H1 (cell line): ENCODE measurements around the gene RETREG3. TPM values are rescaled to one million over a fixed set of nuclear protein-coding genes. Genes with fewer than 3 reads are reported as not detected.
A peak's percentile ranks its signal among the peaks of the same experiment; 100 is the strongest.

Experiments
- CTCF ChIA-PET: fragments of 300-600 bp; sonication (Branson Sonifier 250); formaldehyde crosslinking; loops from one replicate; lab custom pipeline; 2021; ENCODE audit not compliant: partially characterized antibody; lab: Charles Lee
- POLR2A ChIA-PET: fragments of 300-600 bp; sonication (Branson Sonifier 250); formaldehyde crosslinking; loops from one replicate; lab custom pipeline; 2021; ENCODE audit warnings: inconsistent platforms; ENCODE audit not compliant: partially characterized antibody; lab: Charles Lee
- DNase-seq, 2 experiments: peaks; one replicate each; pipeline versions ENCODE4 v3.0.0 to v3.0.0-alpha.2; 2010 to 2022; ENCODE audit warnings: low spot score in 2 of 2, low read depth in 1 of 2, mixed read lengths in 1 of 2
- FAIRE-seq: peaks from 2 replicates; lab custom pipeline; 2011; peaks lifted over from hg19 to GRCh38; lab: Jason Lieb, UNC
- H2AFZ ChIP-seq: 2 replicates; pipeline ENCODE4 v1.8.1; 2012; ENCODE audit warnings: low read length, inconsistent platforms
- H2AK5ac ChIP-seq: 2 replicates; pipeline ENCODE4 v1.6.1; 2013; ENCODE audit warnings: low read depth, low read length
- H2BK120ac ChIP-seq: replicated peaks from 2 replicates; pipeline ENCODE3; 2013; ENCODE audit warnings: low read depth, low read length, inconsistent platforms
- H2BK12ac ChIP-seq: 2 replicates; pipeline ENCODE4 v1.6.1; 2013; ENCODE audit warnings: low read depth, low read length
- H2BK15ac ChIP-seq: 2 replicates; pipeline ENCODE4 v1.6.1; 2013; ENCODE audit warnings: low read length
- H2BK20ac ChIP-seq: 2 replicates; pipeline ENCODE4 v1.6.1; 2013; ENCODE audit warnings: low read length
- H2BK5ac ChIP-seq: 2 replicates; pipeline ENCODE4 v1.6.1; 2013; ENCODE audit warnings: low read depth, low read length
- H3K14ac ChIP-seq: 2 replicates; pipeline ENCODE4 v1.6.1; 2013; ENCODE audit warnings: inconsistent platforms; ENCODE audit not compliant: insufficient read length
- H3K18ac ChIP-seq: 2 replicates; pipeline ENCODE4 v1.6.1; 2013; ENCODE audit warnings: low read length; ENCODE audit errors: extremely low read depth
- H3K23ac ChIP-seq: 2 replicates; pipeline ENCODE4 v1.6.1; 2013; ENCODE audit warnings: inconsistent platforms; ENCODE audit not compliant: insufficient read length
- H3K23me2 ChIP-seq: 2 replicates; pipeline ENCODE4 v1.6.1; 2013; ENCODE audit warnings: low read depth, low read length
- H3K27ac ChIP-seq: 2 replicates; pipeline ENCODE4 v1.6.1; 2011; ENCODE audit warnings: low read depth, low read length, inconsistent platforms
- H3K27me3 ChIP-seq, 4 experiments: replicated peaks in 1 of 4; 1 replicate in 1 of 4; 2 replicates in 3 of 4; pipeline versions ENCODE4 v1.6.1 to v1.8.1; 2011 to 2013; ENCODE audit warnings: low read length in 3 of 4, mild to moderate bottlenecking in 3 of 4, inconsistent platforms in 2 of 4, mixed read lengths in 2 of 4, moderate library complexity in 1 of 4; ENCODE audit not compliant: control insufficient read depth in 3 of 4, insufficient read depth in 3 of 4; ENCODE audit errors: extremely low read depth in 1 of 4
- H3K36me3 ChIP-seq, 4 experiments: 2 replicates each; pipeline versions ENCODE4 v1.6.1 to v1.8.1; 2011 to 2013; ENCODE audit warnings: mild to moderate bottlenecking in 4 of 4, low read length in 3 of 4, moderate library complexity in 2 of 4, control low read depth in 1 of 4, inconsistent platforms in 1 of 4; ENCODE audit not compliant: insufficient read depth in 4 of 4, control insufficient read depth in 2 of 4
- H3K4ac ChIP-seq: replicated peaks from 2 replicates; pipeline ENCODE3; 2013; ENCODE audit warnings: low read length, low read depth, mixed read lengths, inconsistent platforms; ENCODE audit not compliant: insufficient read length
- H3K4me1 ChIP-seq, 4 experiments: replicated peaks in 1 of 4; 1 replicate in 1 of 4; 2 replicates in 3 of 4; pipeline versions ENCODE4 v1.6.1 to v1.8.1; 2011 to 2013; ENCODE audit warnings: low read length in 3 of 4, inconsistent platforms in 2 of 4, mixed read lengths in 1 of 4; ENCODE audit not compliant: insufficient read depth in 4 of 4, control insufficient read depth in 3 of 4
- H3K4me2 ChIP-seq, 2 experiments: 2 replicates each; pipeline versions ENCODE4 v1.6.1 to v1.8.1; 2011 to 2013; ENCODE audit warnings: low read depth in 2 of 2, low read length in 2 of 2, control low read depth in 1 of 2, inconsistent platforms in 1 of 2, mild to moderate bottlenecking in 1 of 2; ENCODE audit not compliant: insufficient read depth in 1 of 2
- H3K4me3 ChIP-seq, 4 experiments: fragments of 200-600, 300-600 bp in 1 of 4; sonication (generic), shearing (Covaris generic), sonication (Bioruptor Twin) in 1 of 4; 2 replicates each; pipeline versions ENCODE4 v1.5.1 to v1.8.1; 2011 to 2016; ENCODE audit warnings: low read length in 4 of 4, low read depth in 3 of 4, control low read depth in 2 of 4, inconsistent platforms in 2 of 4, mild to moderate bottlenecking in 2 of 4, mixed read lengths in 1 of 4, moderate library complexity in 1 of 4; ENCODE audit not compliant: insufficient read depth in 2 of 4; ENCODE audit errors: extremely low read depth in 1 of 4
- H3K56ac ChIP-seq: replicated peaks from 2 replicates; pipeline ENCODE3; 2013; ENCODE audit warnings: low read depth, mild to moderate bottlenecking, mixed read lengths, low read length, inconsistent platforms; ENCODE audit not compliant: insufficient read length
- H3K79me1 ChIP-seq: 2 replicates; pipeline ENCODE4 v1.6.1; 2013; ENCODE audit warnings: low read depth, low read length, control low read depth
- H3K79me2 ChIP-seq, 2 experiments: 2 replicates each; pipeline versions ENCODE4 v1.6.1 to v1.8.1; 2012 to 2013; ENCODE audit warnings: low read length in 2 of 2, mild to moderate bottlenecking in 2 of 2, inconsistent platforms in 1 of 2; ENCODE audit not compliant: insufficient read depth in 2 of 2, control insufficient read depth in 1 of 2
- H3K9ac ChIP-seq, 4 experiments: replicated peaks in 1 of 4; 1 replicate in 1 of 4; 2 replicates in 3 of 4; pipeline versions ENCODE4 v1.6.1 to v1.8.1; 2011 to 2013; ENCODE audit warnings: low read depth in 3 of 4, low read length in 3 of 4, control low read depth in 2 of 4, mild to moderate bottlenecking in 2 of 4, moderate library complexity in 2 of 4, inconsistent platforms in 1 of 4; ENCODE audit errors: extremely low read depth in 1 of 4
- H3K9me3 ChIP-seq, 2 experiments: 2 replicates each; pipeline versions ENCODE4 v1.6.1 to v1.8.1; 2012 to 2013; ENCODE audit warnings: mild to moderate bottlenecking in 2 of 2, moderate library complexity in 2 of 2, control low read depth in 1 of 2, inconsistent platforms in 1 of 2, low read depth in 1 of 2, low read length in 1 of 2, mixed read lengths in 1 of 2; ENCODE audit not compliant: insufficient read depth in 2 of 2
- H4K20me1 ChIP-seq, 2 experiments: replicated peaks in 1 of 2; 2 replicates each; pipeline versions ENCODE3 to v1.8.1; 2011 to 2013; ENCODE audit warnings: inconsistent platforms in 2 of 2, low read length in 2 of 2, mild to moderate bottlenecking in 1 of 2; ENCODE audit not compliant: insufficient read depth in 2 of 2, control insufficient read depth in 1 of 2
- H4K5ac ChIP-seq: 2 replicates; pipeline ENCODE4 v1.6.1; 2013; ENCODE audit warnings: low read length, low read depth, mixed read lengths, inconsistent platforms; ENCODE audit not compliant: insufficient read length
- H4K8ac ChIP-seq: 2 replicates; pipeline ENCODE4 v1.8.0; 2013; ENCODE audit warnings: mild to moderate bottlenecking, moderate library complexity, low read length, inconsistent platforms; ENCODE audit not compliant: insufficient read depth; ENCODE audit errors: extremely low read depth
- H4K91ac ChIP-seq: replicated peaks from 2 replicates; pipeline ENCODE3; 2013; ENCODE audit warnings: low read length, mixed read lengths, inconsistent platforms; ENCODE audit not compliant: insufficient read length
- BCL11A ChIP-seq, 2 experiments: IDR thresholded peaks; one replicate each; pipeline ENCODE4 v1.6.1; 2011; ENCODE audit warnings: low read depth in 2 of 2, low read length in 2 of 2, mild to moderate bottlenecking in 2 of 2
- JUN ChIP-seq: IDR thresholded peaks from 2 replicates; pipeline ENCODE4 v1.6.1; 2011; ENCODE audit warnings: low read depth, mild to moderate bottlenecking, improper control_type of control experiment, low read length
- JUND ChIP-seq: IDR thresholded peaks from 2 replicates; pipeline ENCODE4 v1.6.1; 2011; ENCODE audit warnings: mild to moderate bottlenecking, improper control_type of control experiment, low read length
- KDM4A ChIP-seq: IDR thresholded peaks from one replicate; pipeline ENCODE4 v1.7.1; 2012; ENCODE audit warnings: low read depth, mild to moderate bottlenecking, moderate library complexity, low read length, inconsistent platforms; ENCODE audit not compliant: severe bottlenecking
- POLR2AphosphoS5 ChIP-seq: IDR thresholded peaks from 2 replicates; pipeline ENCODE4 v1.6.1; 2011; ENCODE audit warnings: low read depth, low read length
- SAP30 ChIP-seq: fragments of 300-600 bp; sonication (generic); IDR thresholded peaks from 2 replicates; pipeline ENCODE4 v1.7.1; 2012; ENCODE audit warnings: low read length, moderate library complexity, mild to moderate bottlenecking, inconsistent platforms; ENCODE audit not compliant: insufficient read depth, insufficient replicate concordance
- SRF ChIP-seq: IDR thresholded peaks from 2 replicates; pipeline ENCODE4 v1.6.1; 2011; ENCODE audit warnings: mild to moderate bottlenecking, low read depth, low read length, moderate library complexity
- TAF1 ChIP-seq: IDR thresholded peaks from 2 replicates; pipeline ENCODE4 v1.6.1; 2011; ENCODE audit warnings: mild to moderate bottlenecking, low read depth, low read length
- TAF7 ChIP-seq: optimal IDR thresholded peaks from 2 replicates; pipeline ENCODE3; 2011; ENCODE audit warnings: low read depth, mild to moderate bottlenecking, inconsistent platforms, low read length, moderate library complexity, borderline replicate concordance
- WGBS, 2 experiments: shearing (Covaris generic) in 1 of 2; methylation state at CpG; one replicate each; pipeline versions ENCODE4 v1.1.6 to v1.1.7; 2013 to 2015; ENCODE audit warnings: low lambda C conversion rate in 2 of 2, mixed read lengths in 2 of 2, inconsistent platforms in 1 of 2, low coverage in 1 of 2, missing lambda C conversion rate in 1 of 2; ENCODE audit not compliant: insufficient replicate concordance in 2 of 2, insufficient coverage in 1 of 2, insufficient read length in 1 of 2; ENCODE audit errors: extremely low coverage in 1 of 2, missing lambda C conversion rate in 1 of 2; 5-methylcytosine and 5-hydroxymethylcytosine counted together
- polyA plus RNA-seq, 7 experiments: library from polyadenylated mRNA; depleted of rRNA in 3 of 7; stranded (reverse) in 5 of 7; unstranded in 2 of 7; fragments of >200 nt in 5 of 7; fragments of 200-250 nt in 2 of 7; gene quantifications; 1 replicate in 5 of 7; 2 replicates in 1 of 7; 4 replicates in 1 of 7; pipeline versions ENCODE4 v1.2.1 to v1.2.3, GENCODE V29; 2011 to 2013; ENCODE audit warnings: missing spikeins in 2 of 7, mixed read lengths in 2 of 7
- total RNA-seq: library from RNA; stranded (reverse); fragmentation: NEBNext Ultra II Directional; extraction: Animal tissue kit (Norgen Biotek cat#: 25700); gene quantifications from 2 replicates; pipeline ENCODE4 v1.2.1, GENCODE V29; 2021

RETREG3 gene
- total and polyA plus RNA-seq, 2 of the 8 experiments (the other 6 are each of a cell fraction or from before 2014, with no cell fraction given) = 23.7 to 42.6 TPM

DNA sequence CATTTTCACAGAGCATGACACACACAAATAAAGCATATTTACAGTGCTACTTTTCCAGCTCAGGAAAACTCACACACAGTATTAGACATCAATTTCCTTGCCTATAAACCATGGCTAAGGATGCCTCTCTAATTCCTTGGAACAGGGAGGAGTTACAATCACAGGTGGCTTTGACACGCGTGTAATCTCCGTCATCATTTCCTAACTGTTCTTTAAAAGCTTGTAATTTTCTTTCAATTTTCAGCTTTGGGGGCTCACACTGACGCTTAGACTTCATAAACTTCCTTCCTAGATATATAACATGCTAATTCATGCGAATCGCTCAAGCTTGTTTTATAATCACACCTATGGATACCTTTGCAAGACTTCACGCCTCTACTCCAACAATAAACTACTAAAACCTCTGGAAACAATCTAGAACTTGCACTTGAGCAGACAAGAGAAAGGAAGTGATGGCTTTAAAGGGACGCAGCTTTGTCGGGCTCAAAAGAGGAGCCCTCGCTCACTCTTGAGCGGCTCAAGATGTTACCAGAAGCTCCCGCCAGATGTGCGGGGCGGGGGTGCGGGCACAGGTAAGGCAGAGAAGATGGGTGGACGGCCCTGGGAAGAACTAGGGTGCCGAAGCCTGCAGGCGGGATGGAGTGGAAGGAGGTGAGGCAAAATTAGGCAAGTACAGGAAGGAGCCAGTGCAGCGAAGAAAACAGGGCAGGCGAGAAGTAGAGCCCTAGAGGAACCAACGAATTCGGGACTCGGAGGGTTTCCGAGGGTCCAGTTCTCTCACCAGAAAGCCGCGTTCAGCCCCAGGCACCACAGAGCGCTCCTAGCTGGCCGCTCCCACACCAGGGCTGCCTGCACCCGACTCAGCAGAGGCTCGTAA lies 631 bp downstream of the RETREG3 start:
- peaks cover 8 to 49% of the 10 kb centered on the region in 2 experiments for H3K79me2 ChIP-seq
- TF ChIP-seq POLR2AphosphoS5 (no peak), TAF1 (no peak; the same call in 1 of the 2 replicates), SRF (no peak), KDM4A (peak; percentile 70), BCL11A (IDR thresholded peaks at IDR 0.05; ENCODE audit: low read depth in 2 of 2, low read length in 2 of 2) (no peak), JUN (no peak), JUND (no peak), TAF7 (no peak), SAP30 (peak; percentile 64)

More for the DNA sequence above, 631 bp downstream of the RETREG3 start:
- FAIRE-seq = no peak
- DNase-seq = no peak
- Histone ChIP-seq H3K4me3 (peak overlapping the region; percentile 73 to 98 (median 86)), H2BK5ac (peak overlapping the region; percentile 4), H3K23me2 (peaks cover 3% of the 10 kb centered on the region), H3K4ac (no peak overlapping the region), H3K4me1 (peaks cover 0 to 4% (median 2%) of the 10 kb centered on the region in 4 experiments; a peak in 6 of 7 replicates), H3K4me2 (peak overlapping the region; percentile 73 to 94), H2BK120ac (no peak overlapping the region), H2BK15ac (no peak overlapping the region), H3K27me3 (no peaks in the 10 kb centered on the region), H3K79me1 (peaks cover 9% of the 10 kb centered on the region), H3K9ac (peak overlapping the region; percentile 54 to 76 (median 70)), H3K27ac (peak overlapping the region; percentile 46; the same call in 1 of the 2 replicates), H4K8ac (peak overlapping the region; percentile 90; the same call in 1 of the 2 replicates), H3K36me3 (peaks cover 15 to 22% (median 19%) of the 10 kb centered on the region in 4 experiments; a peak in 7 of 8 replicates), H3K23ac (no peak overlapping the region), H4K5ac (peak overlapping the region; percentile 59), H2AFZ (peak overlapping the region; percentile 26; the same call in 1 of the 2 replicates), H3K14ac (no peak overlapping the region), H3K9me3 (no peaks in the 10 kb centered on the region), H4K20me1 (peaks cover 0 to 3% of the 10 kb centered on the region in 2 experiments), H3K18ac (peak overlapping the region; percentile 93), H3K56ac (peak overlapping the region; percentile 62), H4K91ac (no peak overlapping the region), H2AK5ac (no peak overlapping the region), H2BK20ac (no peak overlapping the region), H2BK12ac (no peak overlapping the region)
- ChIA-PET CTCF (interaction anchor here (0.7 to 3.1 kb wide), 15 partner anchors 9 to 72 kb away, joined by 3 to 11 read pairs (median 6); partner anchors contain the start of gene PSMC3IP), POLR2A (interaction anchor here (0.7 to 3.6 kb wide), 16 partner anchors 8 to 152 kb away, joined by 3 to 12 read pairs (median 4); partner anchors contain the start of genes MLX, PLEKHH3 and PSMC3IP)
- WGBS, 2 experiments = 5% methylated on average over 30 of the region's 30 CpGs; no CpG with 5 or more reads in 1 of the 2 experiments
